Activated CD4-positive, alpha-beta T cell treated with anti-CD3 and anti-CD28 coated beads for 36 hours (primary cell): ENCODE data around the gene SPRING1. TPM values are rescaled to one million over a fixed set of nuclear protein-coding genes. Genes with fewer than 3 reads are reported as not detected.

Experiments used
- ATAC-seq: fragments of 200-7000 bp; cut with Tn5 transposase; one replicate; pipeline ENCODE4 v1.10.0; 2021; ENCODE audit warnings: mild to moderate bottlenecking, moderate library complexity
- CTCF ChIA-PET: fragments of 350-600 bp; sonication (Branson Sonifier 250); formaldehyde crosslinking; loops from one replicate; lab custom pipeline; 2021; ENCODE audit warnings: antibody characterized with exemption; lab: Charles Lee
- POLR2A ChIA-PET: fragments of 350-600 bp; sonication (Branson Sonifier 250); formaldehyde crosslinking; loops from one replicate; lab custom pipeline; 2021; ENCODE audit warnings: antibody characterized with exemption, inconsistent platforms; lab: Charles Lee
- DNase-seq: peaks from one replicate; pipeline ENCODE4 v3.0.0-alpha.2; 2020
- H3K27ac Mint-ChIP-seq: one replicate; pipeline ENCODE4 v1.8.0; 2021; ENCODE audit warnings: mixed read lengths
- H3K27me3 Mint-ChIP-seq: one replicate; pipeline ENCODE4 v1.8.0; 2021; ENCODE audit warnings: mixed read lengths
- H3K36me3 Mint-ChIP-seq: one replicate; pipeline ENCODE4 v1.8.0; 2021; ENCODE audit warnings: low read depth, mixed read lengths
- H3K4me1 Mint-ChIP-seq: one replicate; pipeline ENCODE4 v1.8.0; 2021; ENCODE audit warnings: mixed read lengths
- H3K4me3 Mint-ChIP-seq: one replicate; pipeline ENCODE4 v1.8.0; 2021; ENCODE audit warnings: mild to moderate bottlenecking, moderate library complexity, mixed read lengths
- H3K9me3 Mint-ChIP-seq: one replicate; pipeline ENCODE4 v1.8.0; 2021; ENCODE audit warnings: low read depth, mixed read lengths
- intact Hi-C, 2 experiments: fragments of 100-400 bp; cut with DNase I in 1 of 2; cut with micrococcal nuclease in 1 of 2; formaldehyde crosslinking; loops; one replicate each; pipeline versions ENCODE4 v1.14.2 to v1.15.1; 2022 to 2024; cut with DNase I, micrococcal nuclease
- total RNA-seq, 2 experiments: library from RNA; stranded (reverse); gene quantifications; one replicate each; pipeline ENCODE4 v1.2.3, GENCODE V29; 2021

Gene SPRING1
- total RNA-seq, 2 experiments from 2014 or later, result 15.3 to 17.4 TPM

DNA sequence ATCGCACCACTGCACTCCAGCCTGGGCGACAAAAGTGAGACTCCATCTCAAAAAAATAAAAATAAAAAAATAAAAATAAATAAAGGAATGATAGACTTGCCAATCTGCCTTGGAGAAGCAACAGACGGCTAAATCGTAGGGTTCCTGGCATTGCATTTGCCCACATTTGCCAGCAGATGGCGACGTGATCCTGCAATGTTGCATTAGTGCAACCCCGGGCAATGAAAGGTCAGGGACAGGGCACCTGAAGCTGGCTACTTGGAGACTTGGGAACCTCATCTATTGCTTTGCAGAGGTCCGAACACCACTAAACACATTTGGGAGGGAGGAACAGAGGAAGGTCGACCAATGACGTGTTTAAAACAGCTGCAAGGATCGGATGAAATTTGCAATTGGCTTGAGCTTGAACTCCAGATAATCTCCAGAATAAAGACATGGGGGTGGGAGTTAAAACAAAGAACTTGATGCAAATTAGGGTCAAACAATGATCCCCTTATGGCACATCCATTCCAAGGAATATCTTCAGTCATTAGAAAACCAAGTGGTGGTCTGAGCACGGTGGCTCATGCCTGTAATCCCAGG, 34.6 kb downstream of the SPRING1 start:
- intact Hi-C loops, result loop anchor here (1.0 to 5.0 kb wide), 6 partner anchors 179 to 416 kb away; partner anchors contain the start of gene HRK (in 1 of the 2)

DNA sequence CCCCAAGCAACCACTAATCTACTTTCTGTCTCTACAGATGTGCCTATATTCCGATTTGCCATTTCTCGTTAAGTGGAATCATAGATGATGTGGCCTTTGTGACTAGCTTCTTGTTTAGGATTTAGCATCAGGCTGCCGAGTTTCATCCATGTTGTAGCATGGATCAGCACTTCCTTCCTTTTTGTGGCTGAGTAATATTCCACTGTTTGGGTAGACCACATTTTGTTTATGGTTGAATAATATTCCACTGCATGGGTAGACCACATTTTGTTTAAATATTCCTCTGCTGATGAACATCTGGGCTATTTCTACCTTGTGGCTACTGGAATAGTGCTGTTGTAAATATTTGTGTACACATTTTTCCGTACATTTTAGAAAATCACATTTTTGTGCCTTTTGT, 36.4 kb downstream of the SPRING1 start:
- POLR2A ChIA-PET, result no interaction called here
- no peak overlapping the region for H3K4me3 Mint-ChIP-seq
- CTCF ChIA-PET, result interaction anchor here (0.6 to 0.8 kb wide), 2 partner anchors 25 to 1401 kb away, joined by 3 to 4 read pairs; no protein-coding TSS in a partner anchor
- no peaks in the 10 kb centered on the region for H3K36me3 Mint-ChIP-seq
- H3K4me1 Mint-ChIP-seq, result peaks cover 2% of the 10 kb centered on the region
- H3K27ac Mint-ChIP-seq, result no peak overlapping the region
- no peaks in the 10 kb centered on the region for H3K9me3 Mint-ChIP-seq
- ATAC-seq (no peak), DNase-seq (no peak)
- H3K27me3 Mint-ChIP-seq, result peaks cover 2% of the 10 kb centered on the region
- intact Hi-C loops, result loop anchor here in 1 of 2 experiments (5.0 kb wide), 2 partner anchors 181 to 326 kb away; partner anchors contain the start of gene HRK

More for the DNA sequence above, 34.6 kb downstream of the SPRING1 start:
- Mint-ChIP-seq H3K9me3 (no peaks in the 10 kb centered on the region), H3K27ac (no peak overlapping the region), H3K4me3 (no peak overlapping the region), H3K36me3 (no peaks in the 10 kb centered on the region), H3K27me3 (peaks cover 2% of the 10 kb centered on the region), H3K4me1 (peaks cover 2% of the 10 kb centered on the region)
- ChIA-PET POLR2A (no interaction called here), CTCF (interaction anchor here (0.6 to 2.1 kb wide), 22 partner anchors 10 to 823 kb away, joined by 3 to 11 read pairs (median 4); no protein-coding TSS in a partner anchor)
- DNase-seq (peak; percentile 80), ATAC-seq (peak; percentile 69)

- ChIA-PET CTCF (interaction anchor here (0.7 to 1.1 kb wide), 3 partner anchors 9 to 1150 kb away, joined by 3 to 4 read pairs (median 4); no protein-coding TSS in a partner anchor), POLR2A (interaction anchor here (0.6 kb wide), 1 partner anchor 405 kb away, joined by 5 read pairs; no protein-coding TSS in a partner anchor)
- Mint-ChIP-seq H3K36me3 (no peaks in the 10 kb centered on the region), H3K9me3 (no peaks in the 10 kb centered on the region), H3K27me3 (peaks cover 7% of the 10 kb centered on the region), H3K4me3 (no peak overlapping the region), H3K27ac (no peak overlapping the region), H3K4me1 (peaks cover 3% of the 10 kb centered on the region)
- intact Hi-C loops, result loop anchor here in 1 of 2 experiments (5.0 kb wide), 2 partner anchors 182 to 327 kb away; partner anchors contain the start of gene HRK
- ATAC-seq (no peak), DNase-seq (no peak)
Observed at GRCh38 chr12:116700066-116700465, 37.8 kb downstream of the SPRING1 start.

DNA sequence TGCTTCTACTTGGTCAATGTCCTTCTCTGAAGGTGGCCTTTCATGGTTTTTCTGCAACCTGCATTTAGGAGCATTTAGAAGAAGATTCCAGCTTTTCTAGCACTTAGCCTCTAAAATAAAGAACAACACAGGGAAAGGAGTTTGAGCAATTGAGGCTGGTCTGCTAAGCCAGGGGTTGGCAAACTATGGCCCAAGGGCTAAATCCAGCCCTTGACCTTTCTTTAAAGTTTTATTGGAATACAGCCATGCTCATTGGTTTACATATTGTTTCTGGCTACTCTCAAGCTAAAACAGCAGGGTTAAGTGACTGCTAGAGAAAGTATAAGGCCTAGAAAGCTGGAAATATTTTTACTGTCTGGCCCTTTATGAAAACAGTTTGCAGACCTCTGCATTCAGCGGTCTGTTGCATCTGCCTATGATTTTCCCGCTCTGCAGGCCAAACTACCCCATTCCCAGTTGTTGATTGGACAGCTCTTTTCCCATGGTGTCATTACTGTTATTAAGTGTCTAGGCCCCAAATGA, 39.3 kb downstream of the SPRING1 start:
- Mint-ChIP-seq H3K27me3 (peaks cover 19% of the 10 kb centered on the region), H3K4me3 (no peak overlapping the region), H3K36me3 (no peaks in the 10 kb centered on the region), H3K9me3 (no peaks in the 10 kb centered on the region), H3K4me1 (peaks cover 5% of the 10 kb centered on the region), H3K27ac (no peak overlapping the region)
- no peak for DNase-seq
- ChIA-PET CTCF (interaction anchor here (1.4 to 2.0 kb wide), 2 partner anchors 11 kb away, joined by 4 to 7 read pairs; no protein-coding TSS in a partner anchor), POLR2A (no interaction called here)
- ATAC-seq, result no peak
- intact Hi-C loops, result no loop called here

DNA sequence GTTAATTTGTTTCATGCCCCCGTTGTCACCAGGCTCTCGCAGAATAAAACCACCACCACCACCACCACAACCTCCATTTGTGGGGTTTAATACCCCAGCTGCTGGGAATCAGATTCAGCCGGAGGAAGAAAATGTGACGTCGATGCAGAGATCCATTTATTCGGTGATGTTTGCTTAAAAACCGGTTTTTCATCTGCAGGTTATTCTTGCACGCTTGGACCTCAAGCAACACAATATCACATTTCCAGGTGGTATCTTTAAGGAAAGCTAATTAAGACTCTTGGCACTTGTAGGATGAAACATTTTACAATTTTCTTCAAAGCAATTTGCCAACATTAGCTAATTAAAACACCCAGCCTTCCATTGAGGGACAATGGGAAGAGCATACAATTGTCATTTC, 39.8 kb downstream of the SPRING1 start:
- DNase-seq (no peak), ATAC-seq (no peak)
- Mint-ChIP-seq H3K4me3 (no peak overlapping the region), H3K27me3 (peaks cover 21% of the 10 kb centered on the region), H3K27ac (no peak overlapping the region), H3K4me1 (peaks cover 3% of the 10 kb centered on the region), H3K9me3 (no peaks in the 10 kb centered on the region), H3K36me3 (no peaks in the 10 kb centered on the region)
- CTCF ChIA-PET, result interaction anchor here (1.4 to 2.0 kb wide), 2 partner anchors 10 to 12 kb away, joined by 4 to 7 read pairs; no protein-coding TSS in a partner anchor
- intact Hi-C loops, result no loop called here
- POLR2A ChIA-PET, result no interaction called here

GRCh38 chr12:116697716-116698115, 40.2 kb downstream of the SPRING1 start:
- peaks cover 3% of the 10 kb centered on the region for H3K4me1 Mint-ChIP-seq
- H3K27me3 Mint-ChIP-seq, result peaks cover 24% of the 10 kb centered on the region
- intact Hi-C loops, result no loop called here
- ChIA-PET CTCF (interaction anchor here (1.4 to 2.0 kb wide), 2 partner anchors 10 to 12 kb away, joined by 4 to 7 read pairs; no protein-coding TSS in a partner anchor), POLR2A (no interaction called here)
- no peak for ATAC-seq
- H3K36me3 Mint-ChIP-seq, result no peaks in the 10 kb centered on the region
- H3K9me3 Mint-ChIP-seq, result no peaks in the 10 kb centered on the region
- H3K4me3 Mint-ChIP-seq, result no peak overlapping the region
- DNase-seq, result no peak
- no peak overlapping the region for H3K27ac Mint-ChIP-seq

DNA sequence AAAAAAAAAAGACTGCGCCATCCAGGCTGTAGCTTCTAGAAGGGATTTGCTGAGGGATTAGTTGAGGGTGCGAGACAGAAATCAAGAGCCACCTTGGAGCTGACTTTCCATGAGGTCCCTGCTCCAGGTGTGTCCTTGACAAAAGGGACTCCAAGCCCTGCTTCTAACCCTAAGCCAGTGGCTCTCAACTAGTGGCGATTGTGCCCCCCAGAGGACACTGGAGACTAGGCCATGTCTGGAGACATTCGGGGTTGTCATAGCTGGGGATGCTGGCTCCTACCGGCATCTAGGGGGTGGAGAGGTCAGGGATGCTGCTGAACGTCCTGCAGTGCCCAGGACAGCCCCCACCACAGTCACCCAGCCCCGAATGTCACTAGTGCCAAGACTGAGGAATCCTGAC, 40.6 kb downstream of the SPRING1 start:
- DNase-seq, result peak; percentile 45
- ChIA-PET POLR2A (no interaction called here), CTCF (interaction anchor here (2.0 kb wide), 1 partner anchor 12 kb away, joined by 7 read pairs; no protein-coding TSS in a partner anchor)
- H3K27me3 Mint-ChIP-seq, result peaks cover 25% of the 10 kb centered on the region
- ATAC-seq, result peak; percentile 30
- no peak overlapping the region for H3K4me3 Mint-ChIP-seq
- peaks cover 3% of the 10 kb centered on the region for H3K4me1 Mint-ChIP-seq
- intact Hi-C loops, result no loop called here
- H3K36me3 Mint-ChIP-seq, result no peaks in the 10 kb centered on the region
- no peaks in the 10 kb centered on the region for H3K9me3 Mint-ChIP-seq
- no peak overlapping the region for H3K27ac Mint-ChIP-seq

DNA sequence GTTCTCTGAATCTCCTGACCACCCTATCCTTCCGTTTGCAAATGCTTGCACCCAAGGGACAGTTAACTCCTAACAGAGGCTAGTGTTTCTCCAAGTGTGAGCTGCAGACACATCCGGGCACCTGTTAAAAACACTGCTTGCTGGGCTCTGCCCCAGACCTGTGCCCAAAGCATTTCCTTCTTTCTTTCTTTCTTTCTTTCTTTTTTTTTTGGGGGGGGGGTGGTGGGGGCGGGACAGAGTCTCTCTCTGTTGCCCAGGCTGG, 42.5 kb downstream of the SPRING1 start:
- intact Hi-C loops, result no loop called here
- ATAC-seq (no peak), DNase-seq (no peak)
- no peaks in the 10 kb centered on the region for H3K36me3 Mint-ChIP-seq
- H3K27ac Mint-ChIP-seq, result no peak overlapping the region
- peaks cover 3% of the 10 kb centered on the region for H3K4me1 Mint-ChIP-seq
- H3K27me3 Mint-ChIP-seq, result peaks cover 27% of the 10 kb centered on the region
- no peaks in the 10 kb centered on the region for H3K9me3 Mint-ChIP-seq
- no peak overlapping the region for H3K4me3 Mint-ChIP-seq
- ChIA-PET POLR2A (no interaction called here), CTCF (no interaction called here)

GRCh38 chr12:116694653-116695463, 43.0 kb downstream of the SPRING1 start:
- CTCF ChIA-PET, result no interaction called here
- no peak overlapping the region for H3K27ac Mint-ChIP-seq
- no peak overlapping the region for H3K4me3 Mint-ChIP-seq
- H3K9me3 Mint-ChIP-seq, result no peaks in the 10 kb centered on the region
- POLR2A ChIA-PET, result no interaction called here
- H3K27me3 Mint-ChIP-seq, result peaks cover 27% of the 10 kb centered on the region
- peaks cover 3% of the 10 kb centered on the region for H3K4me1 Mint-ChIP-seq
- intact Hi-C loops, result no loop called here
- ATAC-seq (no peak), DNase-seq (no peak)
- no peaks in the 10 kb centered on the region for H3K36me3 Mint-ChIP-seq

DNA sequence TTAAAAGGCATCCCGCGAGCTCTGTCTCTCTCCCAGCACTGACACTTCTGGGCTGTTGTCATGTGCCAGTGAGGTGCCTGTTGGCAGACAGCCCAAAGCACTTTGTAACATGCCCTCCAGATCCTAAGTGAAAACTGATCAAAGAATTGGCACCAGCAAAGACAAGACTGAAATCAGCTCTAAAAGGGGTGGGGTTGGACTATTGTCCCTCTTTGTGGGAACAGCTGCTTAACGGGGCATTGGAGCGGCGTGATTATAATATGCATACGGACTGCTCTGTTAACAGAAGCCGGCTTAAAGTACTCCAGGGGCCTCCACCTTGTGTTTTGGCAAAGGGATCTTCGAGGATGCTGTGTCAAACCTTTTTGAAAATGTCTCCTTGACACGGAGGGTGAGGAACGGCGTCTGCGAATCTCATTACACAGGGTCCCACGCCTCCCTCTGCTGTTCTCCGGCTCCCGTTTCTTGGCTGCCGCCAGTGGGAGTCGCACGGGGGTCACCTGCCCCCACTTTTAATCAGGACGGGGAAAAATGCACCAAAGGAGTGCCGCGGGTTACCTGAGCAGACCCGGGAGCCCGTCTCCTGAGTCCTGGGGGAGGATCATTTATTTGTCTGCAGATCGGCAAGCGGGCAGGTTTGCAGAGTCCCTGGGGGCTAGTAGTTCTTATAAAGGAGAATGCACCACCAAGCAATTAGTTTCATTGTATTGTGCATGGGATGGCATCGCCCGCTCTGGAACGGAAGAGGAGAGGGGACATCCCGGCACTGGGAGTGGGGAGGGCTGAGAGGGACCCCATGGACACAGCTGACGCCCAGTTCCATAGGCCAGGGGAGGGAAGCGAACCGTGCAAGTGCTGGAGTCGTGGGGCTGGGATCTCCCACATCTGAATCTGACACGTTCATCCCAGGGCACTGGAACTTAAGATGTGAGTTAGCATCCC, 44.3 kb downstream of the SPRING1 start:
- Mint-ChIP-seq H3K27ac (no peak overlapping the region), H3K4me1 (peaks cover 3% of the 10 kb centered on the region), H3K36me3 (no peaks in the 10 kb centered on the region), H3K27me3 (peaks cover 27% of the 10 kb centered on the region), H3K4me3 (no peak overlapping the region), H3K9me3 (no peaks in the 10 kb centered on the region)
- ATAC-seq, result no peak
- intact Hi-C loops, result no loop called here
- DNase-seq, result no peak
- ChIA-PET POLR2A (no interaction called here), CTCF (interaction anchor here (0.6 to 1.8 kb wide), 3 partner anchors 10 to 704 kb away, joined by 3 to 7 read pairs (median 3); no protein-coding TSS in a partner anchor)
